SK-N-SH treated with all-trans-retinoic acid at 6 μM for 48 hours (cell line): ENCODE measurements around the gene ANO10.

ENCODE experiments used
- ATAC-seq: fragments of 200-7000 bp; cut with Tn5 transposase; 3 replicates; pipeline ENCODE4 v1.9.1; 2020; ENCODE audit warnings: mild to moderate bottlenecking, moderate library complexity
- ARNTL ChIP-seq: fragments of 450-650 bp; formaldehyde crosslinking; IDR thresholded peaks from 2 replicates; pipeline ENCODE4 v1.5.0; 2020; ENCODE audit warnings: low read depth, mild to moderate bottlenecking, moderate library complexity, borderline replicate concordance
- BACH2 ChIP-seq: fragments of 250-450 bp; sonication (Bioruptor Pico); IDR thresholded peaks from 2 replicates; pipeline ENCODE4 v1.9.0; 2021; ENCODE audit warnings: mild to moderate bottlenecking, borderline replicate concordance
- CREB5 ChIP-seq: fragments of 250-450 bp; sonication (Bioruptor Pico); IDR thresholded peaks from 2 replicates; pipeline ENCODE4 v1.5.1; 2020; ENCODE audit warnings: low read depth, mild to moderate bottlenecking, moderate library complexity
- CSDC2 ChIP-seq: fragments of 250-450 bp; sonication (Bioruptor Pico); IDR thresholded peaks from 2 replicates; pipeline ENCODE4 v1.5.0; 2020; ENCODE audit warnings: mild to moderate bottlenecking, moderate library complexity
- ESRRG ChIP-seq: fragments of 250-450 bp; sonication (Bioruptor Pico); IDR thresholded peaks from 2 replicates; pipeline ENCODE4 v1.6.1; 2021; ENCODE audit warnings: mild to moderate bottlenecking
- GLIS3 ChIP-seq: fragments of 250-450 bp; sonication (Bioruptor Pico); IDR thresholded peaks from 2 replicates; pipeline ENCODE4 v1.5.0; 2020; ENCODE audit warnings: mild to moderate bottlenecking, moderate library complexity
- ISL1 ChIP-seq: fragments of 250-450 bp; sonication (Bioruptor Pico); IDR thresholded peaks from 2 replicates; pipeline ENCODE4 v2.1.2; 2022; ENCODE audit warnings: mild to moderate bottlenecking, moderate library complexity
- PPARA ChIP-seq: fragments of 250-450 bp; sonication (Bioruptor Pico); IDR thresholded peaks from 2 replicates; pipeline ENCODE4 v1.5.0; 2020; ENCODE audit warnings: mild to moderate bottlenecking, borderline replicate concordance
- RARB ChIP-seq: fragments of 250-450 bp; sonication (Bioruptor Pico); IDR thresholded peaks from 2 replicates; pipeline ENCODE4 v1.8.0; 2021; ENCODE audit warnings: mild to moderate bottlenecking, moderate library complexity
- SNAI2 ChIP-seq: fragments of 250-450 bp; sonication (Bioruptor Pico); IDR thresholded peaks from 2 replicates; pipeline ENCODE4 v1.5.0; 2020; ENCODE audit warnings: mild to moderate bottlenecking, moderate library complexity
- TCF4 ChIP-seq: fragments of 250-450 bp; sonication (Bioruptor Pico); IDR thresholded peaks from 2 replicates; pipeline ENCODE4 v1.8.0; 2021; ENCODE audit warnings: mild to moderate bottlenecking, moderate library complexity, borderline replicate concordance
- TOX ChIP-seq: fragments of 250-450 bp; sonication (Bioruptor Pico); IDR thresholded peaks from 2 replicates; pipeline ENCODE4 v1.8.0; 2021; ENCODE audit warnings: mild to moderate bottlenecking, moderate library complexity, borderline replicate concordance
- ZC3H10 ChIP-seq: fragments of 250-450 bp; sonication (Bioruptor Pico); IDR thresholded peaks from 2 replicates; pipeline ENCODE4 v1.5.1; 2021; ENCODE audit warnings: mild to moderate bottlenecking, moderate library complexity
- ZFP3 ChIP-seq: fragments of 250-450 bp; sonication (Bioruptor Pico); IDR thresholded peaks from 2 replicates; pipeline ENCODE4 v1.5.0; 2020; ENCODE audit warnings: mild to moderate bottlenecking, moderate library complexity
- ZFP30 ChIP-seq: fragments of 450-650 bp; formaldehyde crosslinking; IDR thresholded peaks from 2 replicates; pipeline ENCODE4 v1.5.0; 2022; ENCODE audit warnings: mild to moderate bottlenecking, moderate library complexity
- ZNF70 ChIP-seq: fragments of 450-650 bp; formaldehyde crosslinking; IDR thresholded peaks from 2 replicates; pipeline ENCODE4 v1.5.0; 2020; ENCODE audit warnings: mild to moderate bottlenecking, moderate library complexity
- TF ChIP-seq, protein P1 (sequence below): fragments of 250-450 bp; sonication (Bioruptor Pico); IDR thresholded peaks from 2 replicates; pipeline ENCODE4 v1.5.0; 2020; ENCODE audit warnings: mild to moderate bottlenecking, moderate library complexity
- TF ChIP-seq, protein P2 (sequence below): fragments of 250-450 bp; sonication (Bioruptor Pico); IDR thresholded peaks from 2 replicates; pipeline ENCODE4 v1.5.1; 2021; ENCODE audit warnings: mild to moderate bottlenecking, moderate library complexity
- TF ChIP-seq, protein P3 (sequence below): fragments of 250-450 bp; sonication (Bioruptor Pico); IDR thresholded peaks from 2 replicates; pipeline ENCODE4 v1.8.0; 2021; ENCODE audit warnings: low read depth, mild to moderate bottlenecking, moderate library complexity, borderline replicate concordance
- TF ChIP-seq, protein P4 (sequence below): fragments of 250-450 bp; sonication (Bioruptor Pico); IDR thresholded peaks from 2 replicates; pipeline ENCODE4 v1.8.0; 2020; ENCODE audit warnings: mild to moderate bottlenecking, moderate library complexity, borderline replicate concordance

Gene ANO10

GRCh38 chr3:43650345-43650744 lies 28.5 kb upstream of the ANO10 start (continued):
- TF ChIP-seq, protein P1, sequence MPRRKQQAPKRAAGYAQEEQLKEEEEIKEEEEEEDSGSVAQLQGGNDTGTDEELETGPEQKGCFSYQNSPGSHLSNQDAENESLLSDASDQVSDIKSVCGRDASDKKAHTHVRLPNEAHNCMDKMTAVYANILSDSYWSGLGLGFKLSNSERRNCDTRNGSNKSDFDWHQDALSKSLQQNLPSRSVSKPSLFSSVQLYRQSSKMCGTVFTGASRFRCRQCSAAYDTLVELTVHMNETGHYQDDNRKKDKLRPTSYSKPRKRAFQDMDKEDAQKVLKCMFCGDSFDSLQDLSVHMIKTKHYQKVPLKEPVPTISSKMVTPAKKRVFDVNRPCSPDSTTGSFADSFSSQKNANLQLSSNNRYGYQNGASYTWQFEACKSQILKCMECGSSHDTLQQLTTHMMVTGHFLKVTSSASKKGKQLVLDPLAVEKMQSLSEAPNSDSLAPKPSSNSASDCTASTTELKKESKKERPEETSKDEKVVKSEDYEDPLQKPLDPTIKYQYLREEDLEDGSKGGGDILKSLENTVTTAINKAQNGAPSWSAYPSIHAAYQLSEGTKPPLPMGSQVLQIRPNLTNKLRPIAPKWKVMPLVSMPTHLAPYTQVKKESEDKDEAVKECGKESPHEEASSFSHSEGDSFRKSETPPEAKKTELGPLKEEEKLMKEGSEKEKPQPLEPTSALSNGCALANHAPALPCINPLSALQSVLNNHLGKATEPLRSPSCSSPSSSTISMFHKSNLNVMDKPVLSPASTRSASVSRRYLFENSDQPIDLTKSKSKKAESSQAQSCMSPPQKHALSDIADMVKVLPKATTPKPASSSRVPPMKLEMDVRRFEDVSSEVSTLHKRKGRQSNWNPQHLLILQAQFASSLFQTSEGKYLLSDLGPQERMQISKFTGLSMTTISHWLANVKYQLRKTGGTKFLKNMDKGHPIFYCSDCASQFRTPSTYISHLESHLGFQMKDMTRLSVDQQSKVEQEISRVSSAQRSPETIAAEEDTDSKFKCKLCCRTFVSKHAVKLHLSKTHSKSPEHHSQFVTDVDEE = no peak
- TF ChIP-seq ZC3H10 (no peak), ZNF70 (CRISPR knock-in tag) (no peak), RARB (CRISPR knock-in tag) (no peak), ESRRG (CRISPR knock-in tag) (no peak), TCF4 (CRISPR knock-in tag) (no peak), ARNTL (no peak), CREB5 (no peak)

DNA sequence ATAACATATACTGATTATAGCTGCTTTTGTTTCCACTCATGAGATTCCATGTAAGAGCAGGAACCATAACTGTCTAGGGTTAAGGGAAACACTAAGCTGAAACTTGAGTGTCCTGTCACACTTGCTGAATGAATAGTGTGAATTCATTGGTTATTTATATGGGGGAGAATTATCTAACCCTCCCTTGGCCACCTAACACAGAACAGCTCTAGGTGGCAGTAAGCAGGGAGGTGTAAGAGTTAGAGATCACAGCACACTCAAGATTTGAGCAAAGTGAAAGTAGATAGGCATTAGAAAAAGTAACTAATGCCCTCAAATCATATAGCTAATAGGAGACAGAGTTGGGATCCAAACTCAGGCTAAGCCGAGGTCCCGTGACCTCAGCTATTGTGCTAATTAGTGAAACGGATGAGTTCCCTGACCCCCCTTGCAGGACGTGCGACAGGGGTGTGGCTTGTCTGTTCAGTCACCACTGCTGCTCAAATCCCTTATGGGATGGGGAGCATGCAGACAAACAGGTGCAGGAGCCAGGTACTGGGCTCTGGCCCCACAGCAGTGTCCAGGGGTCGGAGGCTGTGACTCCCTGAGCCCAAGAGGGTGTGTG lies 27.7 kb upstream of the ANO10 start:
- no peak for ATAC-seq
- no peak for TF ChIP-seq ZFP3 (CRISPR knock-in tag)
- TF ChIP-seq RARB (CRISPR knock-in tag) = no peak

GRCh38 chr3:43648957-43649356 lies 27.1 kb upstream of the ANO10 start:
- ATAC-seq = no peak
- TF ChIP-seq, protein P2, sequence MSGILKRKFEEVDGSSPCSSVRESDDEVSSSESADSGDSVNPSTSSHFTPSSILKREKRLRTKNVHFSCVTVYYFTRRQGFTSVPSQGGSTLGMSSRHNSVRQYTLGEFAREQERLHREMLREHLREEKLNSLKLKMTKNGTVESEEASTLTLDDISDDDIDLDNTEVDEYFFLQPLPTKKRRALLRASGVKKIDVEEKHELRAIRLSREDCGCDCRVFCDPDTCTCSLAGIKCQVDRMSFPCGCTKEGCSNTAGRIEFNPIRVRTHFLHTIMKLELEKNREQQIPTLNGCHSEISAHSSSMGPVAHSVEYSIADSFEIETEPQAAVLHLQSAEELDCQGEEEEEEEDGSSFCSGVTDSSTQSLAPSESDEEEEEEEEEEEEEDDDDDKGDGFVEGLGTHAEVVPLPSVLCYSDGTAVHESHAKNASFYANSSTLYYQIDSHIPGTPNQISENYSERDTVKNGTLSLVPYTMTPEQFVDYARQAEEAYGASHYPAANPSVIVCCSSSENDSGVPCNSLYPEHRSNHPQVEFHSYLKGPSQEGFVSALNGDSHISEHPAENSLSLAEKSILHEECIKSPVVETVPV (CRISPR knock-in tag) = no peak
- TF ChIP-seq ZFP3 (CRISPR knock-in tag) = no peak
- TF ChIP-seq ARNTL = no peak
- no peak for TF ChIP-seq BACH2 (CRISPR knock-in tag)
- TF ChIP-seq TOX (CRISPR knock-in tag) = no peak
- no peak for TF ChIP-seq ESRRG (CRISPR knock-in tag)
- TF ChIP-seq, protein P3, sequence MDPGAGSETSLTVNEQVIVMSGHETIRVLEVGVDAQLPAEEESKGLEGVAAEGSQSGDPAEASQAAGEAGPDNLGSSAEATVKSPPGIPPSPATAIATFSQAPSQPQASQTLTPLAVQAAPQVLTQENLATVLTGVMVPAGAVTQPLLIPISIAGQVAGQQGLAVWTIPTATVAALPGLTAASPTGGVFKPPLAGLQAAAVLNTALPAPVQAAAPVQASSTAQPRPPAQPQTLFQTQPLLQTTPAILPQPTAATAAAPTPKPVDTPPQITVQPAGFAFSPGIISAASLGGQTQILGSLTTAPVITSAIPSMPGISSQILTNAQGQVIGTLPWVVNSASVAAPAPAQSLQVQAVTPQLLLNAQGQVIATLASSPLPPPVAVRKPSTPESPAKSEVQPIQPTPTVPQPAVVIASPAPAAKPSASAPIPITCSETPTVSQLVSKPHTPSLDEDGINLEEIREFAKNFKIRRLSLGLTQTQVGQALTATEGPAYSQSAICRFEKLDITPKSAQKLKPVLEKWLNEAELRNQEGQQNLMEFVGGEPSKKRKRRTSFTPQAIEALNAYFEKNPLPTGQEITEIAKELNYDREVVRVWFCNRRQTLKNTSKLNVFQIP = no peak

- no peak for TF ChIP-seq ISL1 (CRISPR knock-in tag)
- TF ChIP-seq GLIS3 (CRISPR knock-in tag) = no peak
- TF ChIP-seq TCF4 (CRISPR knock-in tag) = no peak
- TF ChIP-seq ZNF70 (CRISPR knock-in tag) = no peak
- no peak for TF ChIP-seq TOX (CRISPR knock-in tag)
- no peak for TF ChIP-seq RARB (CRISPR knock-in tag)
- ATAC-seq = no peak
These were observed 25.7 kb upstream of the ANO10 start for GRCh38 chr3:43647331-43648166.

DNA sequence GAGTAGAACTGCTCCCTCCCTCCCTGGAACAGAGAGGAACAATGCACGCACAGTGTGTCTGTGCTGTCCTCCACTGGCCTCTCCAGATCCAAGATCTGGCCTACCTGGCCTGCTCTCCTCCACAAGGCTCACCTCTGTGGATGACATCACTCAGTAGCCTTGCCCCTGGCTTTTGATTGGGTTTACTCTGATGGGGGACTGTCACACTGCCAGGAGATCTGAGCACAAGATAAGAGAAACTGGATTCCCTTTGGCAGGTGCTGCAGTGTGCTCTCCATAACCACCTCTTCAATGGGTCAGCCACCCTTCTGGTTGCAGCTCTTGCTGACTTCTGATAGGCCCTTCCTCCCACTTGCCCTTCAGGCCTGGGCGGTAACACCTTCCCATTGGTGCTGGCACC lies 22.6 kb upstream of the ANO10 start:
- no peak for ATAC-seq
- TF ChIP-seq, protein P4, sequence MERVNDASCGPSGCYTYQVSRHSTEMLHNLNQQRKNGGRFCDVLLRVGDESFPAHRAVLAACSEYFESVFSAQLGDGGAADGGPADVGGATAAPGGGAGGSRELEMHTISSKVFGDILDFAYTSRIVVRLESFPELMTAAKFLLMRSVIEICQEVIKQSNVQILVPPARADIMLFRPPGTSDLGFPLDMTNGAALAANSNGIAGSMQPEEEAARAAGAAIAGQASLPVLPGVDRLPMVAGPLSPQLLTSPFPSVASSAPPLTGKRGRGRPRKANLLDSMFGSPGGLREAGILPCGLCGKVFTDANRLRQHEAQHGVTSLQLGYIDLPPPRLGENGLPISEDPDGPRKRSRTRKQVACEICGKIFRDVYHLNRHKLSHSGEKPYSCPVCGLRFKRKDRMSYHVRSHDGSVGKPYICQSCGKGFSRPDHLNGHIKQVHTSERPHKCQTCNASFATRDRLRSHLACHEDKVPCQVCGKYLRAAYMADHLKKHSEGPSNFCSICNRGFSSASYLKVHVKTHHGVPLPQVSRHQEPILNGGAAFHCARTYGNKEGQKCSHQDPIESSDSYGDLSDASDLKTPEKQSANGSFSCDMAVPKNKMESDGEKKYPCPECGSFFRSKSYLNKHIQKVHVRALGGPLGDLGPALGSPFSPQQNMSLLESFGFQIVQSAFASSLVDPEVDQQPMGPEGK (CRISPR knock-in tag) = no peak
- TF ChIP-seq TCF4 (CRISPR knock-in tag) (no peak), RARB (CRISPR knock-in tag) (no peak), ISL1 (CRISPR knock-in tag) (no peak), ZNF70 (CRISPR knock-in tag) (no peak), SNAI2 (CRISPR knock-in tag) (no peak), ZFP30 (CRISPR knock-in tag) (no peak), CREB5 (no peak), CSDC2 (CRISPR knock-in tag) (no peak), PPARA (CRISPR knock-in tag) (no peak)
- TF ChIP-seq, protein P2 (CRISPR knock-in tag) = no peak
